Body of pancreas (tissue), 4 donors: ENCODE results near the gene HASPIN. TPM values are rescaled to one million over a fixed set of nuclear protein-coding genes. Genes with fewer than 3 reads are reported as not detected.
"Not testable (repeated sequence)": the region's sequence is repeated elsewhere in the genome, so short reads cannot be mapped to it uniquely, and the experiment has no call there.

Source experiments
- ATAC-seq: fragments of 150-250 bp; one replicate; pipeline ENCODE4 v1.9.1; 2016
- DNase-seq, 4 donors: peaks; one replicate each; pipeline ENCODE4 v3.0.0-alpha.2; 2019
- H3K27ac ChIP-seq, 4 donors: fragments of 200-600 bp; sonication (generic); 1 replicate in 3 of 4; 2 replicates in 1 of 4; pipeline versions ENCODE4 v1.5.1 to v1.6.1; 2016 to 2019; ENCODE audit warnings: mild to moderate bottlenecking in 1 of 4, mixed read lengths in 1 of 4, moderate library complexity in 1 of 4
- H3K27me3 ChIP-seq, 2 donors: fragments of 200-600 bp; sonication (generic); one replicate each; pipeline ENCODE4 v1.6.0; 2016; ENCODE audit warnings: mild to moderate bottlenecking in 1 of 2
- H3K36me3 ChIP-seq, 2 donors: fragments of 200-600 bp; sonication (generic); replicated peaks in 1 of 2; 2 replicates each; pipeline ENCODE4 v1.5.1; 2016; ENCODE audit warnings: low read depth in 2 of 2; ENCODE audit not compliant: insufficient read depth in 1 of 2
- H3K4me1 ChIP-seq: fragments of 200-600 bp; sonication (generic); one replicate; pipeline ENCODE4 v1.6.0; 2016
- H3K4me3 ChIP-seq, 2 donors: fragments of 200-600 bp; sonication (generic); 1 replicate in 1 of 2; 2 replicates in 1 of 2; pipeline ENCODE4 v1.5.1; 2016 to 2019
- H3K9me3 ChIP-seq, 3 donors: fragments of 200-600 bp; sonication (generic); 1 replicate in 2 of 3; 2 replicates in 1 of 3; pipeline ENCODE4 v1.5.1; 2016
- POLR2A ChIP-seq, 3 donors: fragments of 450-650 bp; IDR thresholded peaks; one replicate each; pipeline ENCODE4 v1.6.1; 2016; ENCODE audit warnings: antibody characterized with exemption in 3 of 3, mild to moderate bottlenecking in 2 of 3
- whole genome bisulfite sequencing, 2 donors: methylation state at CpG; one replicate each; pipeline ENCODE4 v1.1.5; 2017; 5-methylcytosine and 5-hydroxymethylcytosine counted together
- intact Hi-C: fragments of 100-400 bp; cut with DNase I; formaldehyde crosslinking; loops from one replicate; pipeline ENCODE4 v1.15.1; 2023
- total RNA-seq, 2 donors: library from RNA; depleted of rRNA; stranded (reverse); fragments of >200 nt; gene quantifications; one replicate each; pipeline ENCODE4 v1.1.0, GENCODE V29; 2016
- TF ChIP-seq, protein P1 (sequence below), 7 experiments: fragments of 450-650 bp in 4 of 7; fragments of 200-600 bp in 3 of 7; sonication (generic) in 3 of 7; IDR thresholded peaks; one replicate each; pipeline ENCODE4 v1.5.1; 2016 to 2019; ENCODE audit warnings: antibody characterized with exemption in 7 of 7

Gene HASPIN
- total RNA-seq, 2 donors from 2014 or later: not detected

DNA sequence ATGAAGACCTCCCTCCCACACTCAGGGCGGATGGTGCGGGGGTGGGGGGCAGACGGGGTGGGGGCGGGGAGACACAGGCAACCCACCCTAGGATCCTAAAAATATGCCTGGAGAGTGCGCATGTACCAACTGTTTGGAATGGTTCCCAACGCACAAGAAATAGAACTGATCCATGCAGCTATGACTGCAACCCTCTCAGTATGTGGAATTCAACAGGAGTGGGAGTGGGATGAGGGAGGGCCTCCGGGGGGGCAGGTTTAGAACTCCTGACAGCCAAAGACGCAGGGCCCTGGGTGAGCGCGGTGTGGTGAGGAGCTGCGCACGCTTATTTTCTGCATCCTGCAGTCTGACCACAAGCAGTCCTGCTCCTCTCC is 26.6 kb upstream of the HASPIN start:
- Histone ChIP-seq H3K4me3 (no peak overlapping the region), H3K27me3 (no peaks in the 10 kb centered on the region), H3K27ac (no peak overlapping the region), H3K9me3 (no peaks in the 10 kb centered on the region), H3K4me1 (peaks cover 15% of the 10 kb centered on the region), H3K36me3 (no peaks in the 10 kb centered on the region)
- no peak for DNase-seq
- no peak for ATAC-seq
- TF ChIP-seq, protein P1, sequence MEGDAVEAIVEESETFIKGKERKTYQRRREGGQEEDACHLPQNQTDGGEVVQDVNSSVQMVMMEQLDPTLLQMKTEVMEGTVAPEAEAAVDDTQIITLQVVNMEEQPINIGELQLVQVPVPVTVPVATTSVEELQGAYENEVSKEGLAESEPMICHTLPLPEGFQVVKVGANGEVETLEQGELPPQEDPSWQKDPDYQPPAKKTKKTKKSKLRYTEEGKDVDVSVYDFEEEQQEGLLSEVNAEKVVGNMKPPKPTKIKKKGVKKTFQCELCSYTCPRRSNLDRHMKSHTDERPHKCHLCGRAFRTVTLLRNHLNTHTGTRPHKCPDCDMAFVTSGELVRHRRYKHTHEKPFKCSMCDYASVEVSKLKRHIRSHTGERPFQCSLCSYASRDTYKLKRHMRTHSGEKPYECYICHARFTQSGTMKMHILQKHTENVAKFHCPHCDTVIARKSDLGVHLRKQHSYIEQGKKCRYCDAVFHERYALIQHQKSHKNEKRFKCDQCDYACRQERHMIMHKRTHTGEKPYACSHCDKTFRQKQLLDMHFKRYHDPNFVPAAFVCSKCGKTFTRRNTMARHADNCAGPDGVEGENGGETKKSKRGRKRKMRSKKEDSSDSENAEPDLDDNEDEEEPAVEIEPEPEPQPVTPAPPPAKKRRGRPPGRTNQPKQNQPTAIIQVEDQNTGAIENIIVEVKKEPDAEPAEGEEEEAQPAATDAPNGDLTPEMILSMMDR (IDR thresholded peaks at IDR 0.05): no peak
- intact Hi-C loops: no loop called here
- WGBS, 2 donors: 55 to 61% methylated on average over 5 to 12 of the region's 12 CpGs

DNA sequence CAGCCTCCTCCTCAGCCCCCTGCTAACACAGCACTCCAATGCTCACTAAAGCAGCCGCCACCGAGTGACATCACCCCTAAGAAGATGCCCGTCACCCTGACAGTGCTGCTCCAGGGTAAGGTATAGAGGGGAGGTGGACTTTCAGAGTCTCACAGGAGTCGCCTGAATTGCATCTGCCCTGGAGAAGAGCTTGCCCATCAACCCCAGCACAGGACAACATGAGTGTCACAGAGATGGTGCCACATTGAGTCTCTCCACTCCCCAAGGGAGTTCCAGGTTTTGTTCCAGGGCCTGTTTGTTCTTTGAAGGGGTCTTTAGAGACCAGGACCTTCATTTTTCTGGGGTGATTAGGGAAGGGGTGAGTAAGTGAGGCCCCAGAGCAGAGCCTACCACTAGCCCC is 25.6 kb upstream of the HASPIN start:
- ATAC-seq (no peak), DNase-seq (no peak)
- H3K9me3 ChIP-seq: no peaks in the 10 kb centered on the region
- H3K36me3 ChIP-seq: no peaks in the 10 kb centered on the region
- H3K4me3 ChIP-seq: no peak overlapping the region
- WGBS, 2 donors: 77% methylated on average over 4 of the region's 4 CpGs; no CpG with 5 or more reads in 1 of the 2 donors
- H3K4me1 ChIP-seq: peaks cover 15% of the 10 kb centered on the region
- intact Hi-C loops: no loop called here
- TF ChIP-seq, protein P1 (IDR thresholded peaks at IDR 0.05): no peak
- H3K27me3 ChIP-seq: no peaks in the 10 kb centered on the region
- H3K27ac ChIP-seq: no peak overlapping the region

DNA sequence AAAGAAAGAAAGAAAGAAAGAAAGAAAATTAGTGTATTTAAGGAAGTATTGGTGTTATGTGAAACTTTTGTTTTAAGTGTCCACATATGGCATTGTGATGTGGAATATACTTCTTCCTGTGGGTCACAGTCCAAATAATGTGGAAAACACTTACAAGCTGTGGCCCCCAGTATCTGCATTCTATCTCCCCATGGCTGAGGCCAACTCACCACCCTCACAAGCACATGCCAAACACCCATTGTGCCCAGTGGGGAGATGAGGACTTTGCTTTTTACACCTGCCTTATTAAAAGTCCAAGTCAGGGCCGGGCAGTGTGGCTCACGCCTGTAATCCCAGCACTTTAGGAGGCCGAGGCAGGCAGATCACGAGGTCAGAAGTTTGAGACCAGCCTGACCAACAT is 23.8 kb upstream of the HASPIN start:
- no peak for DNase-seq
- H3K4me1 ChIP-seq: peaks cover 13% of the 10 kb centered on the region
- intact Hi-C loops: no loop called here
- no peak overlapping the region for H3K4me3 ChIP-seq
- WGBS, 2 donors: 60 to 81% methylated on average over 1 to 4 of the region's 4 CpGs
- no peak for ATAC-seq
- no peak for TF ChIP-seq POLR2A (IDR thresholded peaks at IDR 0.05)
- TF ChIP-seq, protein P1 (IDR thresholded peaks at IDR 0.05): no peak
- no peaks in the 10 kb centered on the region for H3K27me3 ChIP-seq
- H3K9me3 ChIP-seq: no peaks in the 10 kb centered on the region
- H3K27ac ChIP-seq: no peak overlapping the region
- H3K36me3 ChIP-seq: no peaks in the 10 kb centered on the region

DNA sequence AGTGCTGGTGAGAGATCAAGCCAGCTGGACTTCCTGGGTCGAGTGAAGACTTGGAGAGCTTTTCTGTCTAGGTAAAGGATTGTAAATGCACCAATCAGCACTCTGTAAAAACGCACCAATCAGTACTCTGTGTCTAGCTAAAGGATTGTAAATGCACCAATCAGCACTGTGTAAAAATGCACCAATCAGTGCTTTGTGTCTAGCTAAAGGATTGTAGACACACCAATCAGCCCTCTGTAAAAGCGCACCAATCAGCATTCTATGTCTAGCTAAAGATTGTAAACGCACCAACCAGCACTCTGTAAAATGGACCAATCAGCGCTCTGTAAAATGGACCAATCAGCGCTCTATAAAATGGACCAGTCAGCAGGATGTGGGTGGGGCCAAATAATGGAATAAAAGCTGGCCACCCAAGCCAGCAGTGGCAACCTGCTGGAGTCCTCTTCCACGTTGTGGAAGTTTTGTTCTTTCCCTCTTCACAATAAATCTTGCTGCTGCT is 21.6 kb upstream of the HASPIN start:
- H3K4me3 ChIP-seq, H3K27me3 ChIP-seq, H3K36me3 ChIP-seq, H3K27ac ChIP-seq, DNase-seq, intact Hi-C loops, H3K9me3 ChIP-seq, H3K4me1 ChIP-seq, ATAC-seq: not testable (repeated sequence)
- WGBS, 2 donors: 69 to 88% methylated on average over 7 of the region's 7 CpGs

- Histone ChIP-seq H3K4me3 (no peak overlapping the region), H3K27ac (no peak overlapping the region), H3K36me3 (no peaks in the 10 kb centered on the region), H3K27me3 (no peaks in the 10 kb centered on the region), H3K9me3 (no peaks in the 10 kb centered on the region), H3K4me1 (no peaks in the 10 kb centered on the region)
- DNase-seq (no peak), ATAC-seq (no peak)
- WGBS, 2 donors: 68 to 69% methylated on average over 20 of the region's 20 CpGs
- intact Hi-C loops: no loop called here
- no peak for TF ChIP-seq POLR2A (IDR thresholded peaks at IDR 0.05)
- TF ChIP-seq, protein P1 (IDR thresholded peaks at IDR 0.05): no peak
Observed at GRCh38 chr17:3704931-3705717, 18.6 kb upstream of the HASPIN start.

GRCh38 chr17:3705718-3705984 is 18.1 kb upstream of the HASPIN start:
- 90 to 93% methylated on average over 1 of the region's 1 CpG for WGBS, 2 donors
- not testable (repeated sequence) for H3K36me3 ChIP-seq, ATAC-seq

More at GRCh38 chr17:3705718-3705984, 18.1 kb upstream of the HASPIN start:
- H3K4me1 ChIP-seq, DNase-seq, intact Hi-C loops, H3K27me3 ChIP-seq, H3K27ac ChIP-seq, H3K4me3 ChIP-seq, H3K9me3 ChIP-seq: not testable (repeated sequence)
